Measurements from ENCODE around the gene RAD54L. TPM values are rescaled to one million over a fixed set of nuclear protein-coding genes. Genes with fewer than 3 reads are reported as not detected.

The RAD54L gene
- total and polyA plus RNA-seq, 10 of the 15 experiments (the other 5 are each of a cell fraction or from before 2014, with no cell fraction given): 12.9 to 54.2 (median 23.6) TPM

DNA sequence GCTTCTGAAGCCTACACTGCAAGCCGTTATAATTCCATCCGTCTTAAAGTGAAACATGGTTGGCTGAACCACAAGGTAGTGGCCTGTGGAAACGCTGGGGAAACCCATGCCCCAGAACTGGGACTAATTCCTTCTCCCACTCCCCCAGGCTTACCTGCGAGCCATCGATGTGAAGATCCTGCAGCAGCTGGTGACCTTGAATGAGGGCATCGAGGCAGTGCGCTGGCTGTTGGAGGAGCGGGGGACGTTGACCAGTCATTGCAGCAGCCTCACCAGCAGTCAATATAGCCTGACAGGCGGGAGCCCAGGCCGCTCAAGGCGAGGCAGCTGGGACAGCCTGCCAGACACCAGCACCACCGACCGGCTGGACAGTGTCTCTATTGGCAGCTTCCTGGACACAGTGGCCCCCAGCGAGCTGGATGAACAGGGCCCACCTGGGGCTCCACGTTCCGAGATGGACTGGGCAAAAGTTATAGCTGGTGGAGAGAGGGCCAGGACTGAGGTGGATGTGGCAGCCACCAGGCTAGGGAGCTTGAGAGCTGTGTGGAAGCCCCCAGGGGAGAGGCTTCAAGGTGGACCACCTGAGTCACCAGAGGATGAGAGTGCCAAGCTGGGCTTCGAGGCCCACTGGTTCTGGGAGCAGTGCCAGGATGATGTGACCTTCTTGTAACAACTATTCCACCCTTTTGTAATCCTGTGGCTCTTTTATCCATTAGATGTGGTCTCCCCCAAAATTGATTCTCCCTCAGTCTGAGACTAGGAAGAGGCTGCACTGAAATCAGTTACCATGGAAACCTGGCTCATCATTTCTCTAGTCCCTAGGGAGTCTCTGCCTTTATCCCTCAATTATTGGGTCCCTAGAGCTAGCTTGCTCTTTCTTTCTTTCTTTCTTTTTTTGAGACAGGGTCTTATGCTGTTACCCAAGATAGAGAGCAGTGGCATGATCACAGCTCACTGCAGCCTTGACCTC lies 27.7 kb upstream of the RAD54L start:
- H3K9me3 ChIP-seq (replicated peaks; ENCODE audit: control insufficient read depth, insufficient read depth, low read length): no peaks in the 10 kb centered on the region
- TF ChIP-seq, protein P1, sequence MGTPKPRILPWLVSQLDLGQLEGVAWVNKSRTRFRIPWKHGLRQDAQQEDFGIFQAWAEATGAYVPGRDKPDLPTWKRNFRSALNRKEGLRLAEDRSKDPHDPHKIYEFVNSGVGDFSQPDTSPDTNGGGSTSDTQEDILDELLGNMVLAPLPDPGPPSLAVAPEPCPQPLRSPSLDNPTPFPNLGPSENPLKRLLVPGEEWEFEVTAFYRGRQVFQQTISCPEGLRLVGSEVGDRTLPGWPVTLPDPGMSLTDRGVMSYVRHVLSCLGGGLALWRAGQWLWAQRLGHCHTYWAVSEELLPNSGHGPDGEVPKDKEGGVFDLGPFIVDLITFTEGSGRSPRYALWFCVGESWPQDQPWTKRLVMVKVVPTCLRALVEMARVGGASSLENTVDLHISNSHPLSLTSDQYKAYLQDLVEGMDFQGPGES (IDR thresholded peaks at IDR 0.05): no peak
- TF ChIP-seq NR2F1 (conservative IDR thresholded peaks at IDR 0.05) (no peak), STAT1 (conservative IDR thresholded peaks at IDR 0.05) (no peak), GATAD2B (conservative IDR thresholded peaks at IDR 0.05; ENCODE audit: low read depth) (no peak), CREB1 (IDR thresholded peaks at IDR 0.05; ENCODE audit: low read depth) (no peak)
- TF ChIP-seq, protein P2, sequence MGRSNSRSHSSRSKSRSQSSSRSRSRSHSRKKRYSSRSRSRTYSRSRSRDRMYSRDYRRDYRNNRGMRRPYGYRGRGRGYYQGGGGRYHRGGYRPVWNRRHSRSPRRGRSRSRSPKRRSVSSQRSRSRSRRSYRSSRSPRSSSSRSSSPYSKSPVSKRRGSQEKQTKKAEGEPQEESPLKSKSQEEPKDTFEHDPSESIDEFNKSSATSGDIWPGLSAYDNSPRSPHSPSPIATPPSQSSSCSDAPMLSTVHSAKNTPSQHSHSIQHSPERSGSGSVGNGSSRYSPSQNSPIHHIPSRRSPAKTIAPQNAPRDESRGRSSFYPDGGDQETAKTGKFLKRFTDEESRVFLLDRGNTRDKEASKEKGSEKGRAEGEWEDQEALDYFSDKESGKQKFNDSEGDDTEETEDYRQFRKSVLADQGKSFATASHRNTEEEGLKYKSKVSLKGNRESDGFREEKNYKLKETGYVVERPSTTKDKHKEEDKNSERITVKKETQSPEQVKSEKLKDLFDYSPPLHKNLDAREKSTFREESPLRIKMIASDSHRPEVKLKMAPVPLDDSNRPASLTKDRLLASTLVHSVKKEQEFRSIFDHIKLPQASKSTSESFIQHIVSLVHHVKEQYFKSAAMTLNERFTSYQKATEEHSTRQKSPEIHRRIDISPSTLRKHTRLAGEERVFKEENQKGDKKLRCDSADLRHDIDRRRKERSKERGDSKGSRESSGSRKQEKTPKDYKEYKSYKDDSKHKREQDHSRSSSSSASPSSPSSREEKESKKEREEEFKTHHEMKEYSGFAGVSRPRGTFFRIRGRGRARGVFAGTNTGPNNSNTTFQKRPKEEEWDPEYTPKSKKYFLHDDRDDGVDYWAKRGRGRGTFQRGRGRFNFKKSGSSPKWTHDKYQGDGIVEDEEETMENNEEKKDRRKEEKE (IDR thresholded peaks at IDR 0.05): no peak
- TF ChIP-seq, protein P3, sequence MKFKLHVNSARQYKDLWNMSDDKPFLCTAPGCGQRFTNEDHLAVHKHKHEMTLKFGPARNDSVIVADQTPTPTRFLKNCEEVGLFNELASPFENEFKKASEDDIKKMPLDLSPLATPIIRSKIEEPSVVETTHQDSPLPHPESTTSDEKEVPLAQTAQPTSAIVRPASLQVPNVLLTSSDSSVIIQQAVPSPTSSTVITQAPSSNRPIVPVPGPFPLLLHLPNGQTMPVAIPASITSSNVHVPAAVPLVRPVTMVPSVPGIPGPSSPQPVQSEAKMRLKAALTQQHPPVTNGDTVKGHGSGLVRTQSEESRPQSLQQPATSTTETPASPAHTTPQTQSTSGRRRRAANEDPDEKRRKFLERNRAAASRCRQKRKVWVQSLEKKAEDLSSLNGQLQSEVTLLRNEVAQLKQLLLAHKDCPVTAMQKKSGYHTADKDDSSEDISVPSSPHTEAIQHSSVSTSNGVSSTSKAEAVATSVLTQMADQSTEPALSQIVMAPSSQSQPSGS (IDR thresholded peaks at IDR 0.05; ENCODE audit: low read length): no peak
- TF ChIP-seq, protein P4, sequence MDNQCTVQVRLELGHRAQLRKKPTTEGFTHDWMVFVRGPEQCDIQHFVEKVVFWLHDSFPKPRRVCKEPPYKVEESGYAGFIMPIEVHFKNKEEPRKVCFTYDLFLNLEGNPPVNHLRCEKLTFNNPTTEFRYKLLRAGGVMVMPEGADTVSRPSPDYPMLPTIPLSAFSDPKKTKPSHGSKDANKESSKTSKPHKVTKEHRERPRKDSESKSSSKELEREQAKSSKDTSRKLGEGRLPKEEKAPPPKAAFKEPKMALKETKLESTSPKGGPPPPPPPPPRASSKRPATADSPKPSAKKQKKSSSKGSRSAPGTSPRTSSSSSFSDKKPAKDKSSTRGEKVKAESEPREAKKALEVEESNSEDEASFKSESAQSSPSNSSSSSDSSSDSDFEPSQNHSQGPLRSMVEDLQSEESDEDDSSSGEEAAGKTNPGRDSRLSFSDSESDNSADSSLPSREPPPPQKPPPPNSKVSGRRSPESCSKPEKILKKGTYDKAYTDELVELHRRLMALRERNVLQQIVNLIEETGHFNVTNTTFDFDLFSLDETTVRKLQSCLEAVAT (IDR thresholded peaks at IDR 0.05): no peak
- ATAC-seq (no peak), FAIRE-seq (no peak), DNase-seq (ENCODE audit: low read depth, low spot score) (no peak)
- SMC1A ChIA-PET (ENCODE audit: uncharacterized antibody, unreplicated experiment): interaction anchor here (0.6 to 5.9 kb wide), 3 partner anchors 37 to 181 kb away, joined by 3 to 52 read pairs (median 3); no protein-coding TSS in a partner anchor
- no peak overlapping the region for H3K4me3 ChIP-seq
- POLR2A ChIA-PET: interaction anchor here (0.5 to 0.6 kb wide), 2 partner anchors 74 to 388 kb away, joined by 3 read pairs; no protein-coding TSS in a partner anchor
- H3K4me1 ChIP-seq (ENCODE audit: control insufficient read depth, insufficient read depth, low read length): no peaks in the 10 kb centered on the region
- BruUV-seq (replicated peaks): no TSS peak
- intact Hi-C loops (cut with micrococcal nuclease; ENCODE audit: unreplicated experiment): no loop called here
- RAD21 ChIA-PET (ENCODE audit: unreplicated experiment): no interaction called here
- H3K27me3 ChIP-seq (replicated peaks in 1 of 2; ENCODE audit: control insufficient read depth in 2 of 2, insufficient read depth in 2 of 2, low read length in 1 of 2): no peaks in the 10 kb centered on the region
- no peak overlapping the region for H3K9ac ChIP-seq (ENCODE audit: control insufficient read depth, insufficient read depth, low read length)
- H3K27ac ChIP-seq (ENCODE audit: control insufficient read depth, insufficient read depth): no peak overlapping the region
- CTCF ChIA-PET: interaction anchor here (0.6 to 9.7 kb wide), 7 partner anchors 12 to 365 kb away, joined by 3 to 123 read pairs (median 5); partner anchors contain the start of gene POMGNT1
- no peaks in the 10 kb centered on the region for H4K20me1 ChIP-seq (ENCODE audit: control insufficient read depth, insufficient read depth)
- no peaks in the 10 kb centered on the region for H3K36me3 ChIP-seq (ENCODE audit: control insufficient read depth in 2 of 2, insufficient read depth in 2 of 2, low read length in 1 of 2)
- in situ Hi-C loops (cut with MboI): no loop called here
- no peak overlapping the region for H2AFZ ChIP-seq (ENCODE audit: control insufficient read depth, low read depth, low read length)
- WGBS (ENCODE audit: insufficient coverage, insufficient replicate concordance, low lambda C conversion rate, missing lambda C conversion rate): 62% methylated on average over 17 of the region's 18 CpGs
- no peaks in the 10 kb centered on the region for H3K79me2 ChIP-seq (ENCODE audit: control insufficient read depth, insufficient read depth, low read length)
- H3K4me2 ChIP-seq (ENCODE audit: control insufficient read depth, insufficient read depth): no peak overlapping the region

All from GM12878 (cell line).